ENCODE measurements around the gene TMEM181. TPM values are rescaled to one million over a fixed set of nuclear protein-coding genes. Genes with fewer than 3 reads are reported as not detected.

The TMEM181 gene
- total and polyA plus RNA-seq, 2 experiments from 2014 or later, result 11.9 to 25.2 TPM

DNA sequence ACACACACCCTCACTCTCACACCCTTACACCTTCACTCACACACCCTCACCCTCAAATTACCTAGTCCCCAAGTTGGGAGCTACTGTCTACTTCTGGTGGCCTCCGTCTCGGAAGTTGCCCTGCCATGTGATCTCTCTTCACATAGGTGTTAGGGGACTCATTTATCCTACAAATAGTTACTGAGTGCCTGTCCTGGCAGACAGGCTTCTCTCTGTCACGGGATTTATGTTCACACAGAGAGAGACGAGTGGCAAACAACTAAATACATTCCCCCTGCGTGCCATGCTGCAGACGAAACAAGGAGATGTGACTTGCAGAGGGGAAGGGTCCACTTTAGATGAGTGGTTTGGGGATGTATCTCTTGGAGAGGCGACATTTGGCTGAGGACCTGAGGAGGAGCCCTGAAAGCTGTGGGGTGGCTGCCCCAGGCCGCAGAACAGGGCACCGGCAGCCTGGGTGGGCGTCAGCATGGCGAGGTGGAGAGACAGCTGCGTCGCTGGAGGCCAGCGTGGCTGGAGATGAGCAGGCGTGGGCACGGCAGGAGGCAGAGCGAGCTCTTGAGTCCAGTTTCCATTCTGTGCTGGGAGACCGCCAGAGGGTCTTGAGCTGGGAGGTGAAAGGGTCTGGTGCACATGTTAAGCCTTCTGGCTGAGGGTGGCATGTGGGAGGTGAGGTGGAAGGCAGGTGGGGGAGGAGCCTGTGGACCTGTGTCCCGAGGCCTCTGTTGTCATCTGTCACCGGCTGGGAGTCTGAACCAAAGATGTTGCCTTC is 67.5 kb downstream of the TMEM181 start (continued):
- TF ChIP-seq, protein P1, sequence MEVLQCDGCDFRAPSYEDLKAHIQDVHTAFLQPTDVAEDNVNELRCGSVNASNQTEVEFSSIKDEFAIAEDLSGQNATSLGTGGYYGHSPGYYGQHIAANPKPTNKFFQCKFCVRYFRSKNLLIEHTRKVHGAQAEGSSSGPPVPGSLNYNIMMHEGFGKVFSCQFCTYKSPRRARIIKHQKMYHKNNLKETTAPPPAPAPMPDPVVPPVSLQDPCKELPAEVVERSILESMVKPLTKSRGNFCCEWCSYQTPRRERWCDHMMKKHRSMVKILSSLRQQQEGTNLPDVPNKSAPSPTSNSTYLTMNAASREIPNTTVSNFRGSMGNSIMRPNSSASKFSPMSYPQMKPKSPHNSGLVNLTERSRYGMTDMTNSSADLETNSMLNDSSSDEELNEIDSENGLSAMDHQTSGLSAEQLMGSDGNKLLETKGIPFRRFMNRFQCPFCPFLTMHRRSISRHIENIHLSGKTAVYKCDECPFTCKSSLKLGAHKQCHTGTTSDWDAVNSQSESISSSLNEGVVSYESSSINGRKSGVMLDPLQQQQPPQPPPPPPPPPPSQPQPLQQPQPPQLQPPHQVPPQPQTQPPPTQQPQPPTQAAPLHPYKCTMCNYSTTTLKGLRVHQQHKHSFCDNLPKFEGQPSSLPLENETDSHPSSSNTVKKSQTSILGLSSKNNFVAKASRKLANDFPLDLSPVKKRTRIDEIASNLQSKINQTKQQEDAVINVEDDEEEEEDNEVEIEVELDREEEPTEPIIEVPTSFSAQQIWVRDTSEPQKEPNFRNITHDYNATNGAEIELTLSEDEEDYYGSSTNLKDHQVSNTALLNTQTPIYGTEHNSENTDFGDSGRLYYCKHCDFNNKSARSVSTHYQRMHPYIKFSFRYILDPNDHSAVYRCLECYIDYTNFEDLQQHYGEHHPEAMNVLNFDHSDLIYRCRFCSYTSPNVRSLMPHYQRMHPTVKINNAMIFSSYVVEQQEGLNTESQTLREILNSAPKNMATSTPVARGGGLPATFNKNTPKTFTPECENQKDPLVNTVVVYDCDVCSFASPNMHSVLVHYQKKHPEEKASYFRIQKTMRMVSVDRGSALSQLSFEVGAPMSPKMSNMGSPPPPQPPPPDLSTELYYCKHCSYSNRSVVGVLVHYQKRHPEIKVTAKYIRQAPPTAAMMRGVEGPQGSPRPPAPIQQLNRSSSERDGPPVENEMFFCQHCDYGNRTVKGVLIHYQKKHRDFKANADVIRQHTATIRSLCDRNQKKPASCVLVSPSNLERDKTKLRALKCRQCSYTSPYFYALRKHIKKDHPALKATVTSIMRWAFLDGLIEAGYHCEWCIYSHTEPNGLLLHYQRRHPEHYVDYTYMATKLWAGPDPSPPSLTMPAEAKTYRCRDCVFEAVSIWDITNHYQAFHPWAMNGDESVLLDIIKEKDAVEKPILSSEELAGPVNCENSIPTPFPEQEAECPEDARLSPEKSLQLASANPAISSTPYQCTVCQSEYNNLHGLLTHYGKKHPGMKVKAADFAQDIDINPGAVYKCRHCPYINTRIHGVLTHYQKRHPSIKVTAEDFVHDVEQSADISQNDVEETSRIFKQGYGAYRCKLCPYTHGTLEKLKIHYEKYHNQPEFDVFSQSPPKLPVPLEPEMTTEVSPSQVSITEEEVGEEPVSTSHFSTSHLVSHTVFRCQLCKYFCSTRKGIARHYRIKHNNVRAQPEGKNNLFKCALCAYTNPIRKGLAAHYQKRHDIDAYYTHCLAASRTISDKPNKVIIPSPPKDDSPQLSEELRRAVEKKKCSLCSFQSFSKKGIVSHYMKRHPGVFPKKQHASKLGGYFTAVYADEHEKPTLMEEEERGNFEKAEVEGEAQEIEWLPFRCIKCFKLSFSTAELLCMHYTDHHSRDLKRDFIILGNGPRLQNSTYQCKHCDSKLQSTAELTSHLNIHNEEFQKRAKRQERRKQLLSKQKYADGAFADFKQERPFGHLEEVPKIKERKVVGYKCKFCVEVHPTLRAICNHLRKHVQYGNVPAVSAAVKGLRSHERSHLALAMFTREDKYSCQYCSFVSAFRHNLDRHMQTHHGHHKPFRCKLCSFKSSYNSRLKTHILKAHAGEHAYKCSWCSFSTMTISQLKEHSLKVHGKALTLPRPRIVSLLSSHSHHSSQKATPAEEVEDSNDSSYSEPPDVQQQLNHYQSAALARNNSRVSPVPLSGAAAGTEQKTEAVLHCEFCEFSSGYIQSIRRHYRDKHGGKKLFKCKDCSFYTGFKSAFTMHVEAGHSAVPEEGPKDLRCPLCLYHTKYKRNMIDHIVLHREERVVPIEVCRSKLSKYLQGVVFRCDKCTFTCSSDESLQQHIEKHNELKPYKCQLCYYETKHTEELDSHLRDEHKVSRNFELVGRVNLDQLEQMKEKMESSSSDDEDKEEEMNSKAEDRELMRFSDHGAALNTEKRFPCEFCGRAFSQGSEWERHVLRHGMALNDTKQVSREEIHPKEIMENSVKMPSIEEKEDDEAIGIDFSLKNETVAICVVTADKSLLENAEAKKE (CRISPR knock-in tag; IDR thresholded peaks at IDR 0.05), result no peak

DNA sequence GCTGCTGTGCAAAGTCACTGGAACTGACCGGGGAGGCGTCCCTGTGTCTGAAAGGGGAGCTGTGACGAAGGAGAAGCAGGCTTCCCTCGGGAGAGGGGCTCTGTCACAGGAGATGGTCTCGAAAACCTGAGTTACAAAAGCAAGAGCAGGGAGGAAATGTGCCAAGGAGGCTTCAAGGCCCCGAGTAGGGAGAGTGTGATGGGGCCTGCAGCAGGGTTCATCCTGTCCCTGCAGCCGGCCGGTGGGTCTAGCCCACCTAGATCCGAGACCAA is 68.0 kb downstream of the TMEM181 start:
- H3K27me3 ChIP-seq (ENCODE audit: insufficient read depth), result no peaks in the 10 kb centered on the region
- H4K20me1 ChIP-seq (replicated peaks; ENCODE audit: insufficient read depth), result peaks cover 10% of the 10 kb centered on the region
- DNase-seq (ENCODE audit: low spot score), result no peak
- no peaks in the 10 kb centered on the region for H3K79me2 ChIP-seq (replicated peaks; ENCODE audit: insufficient read depth)
- H2AFZ ChIP-seq, result no peak overlapping the region
- H3K4me3 ChIP-seq, result no peak overlapping the region
- H3K4me3 Mint-ChIP-seq, result no peak overlapping the region
- H3K36me3 Mint-ChIP-seq (ENCODE audit: low read depth), result peaks cover 63% of the 10 kb centered on the region
- no peak overlapping the region for H3K27ac ChIP-seq (ENCODE audit: low read depth)
- H3K9me3 Mint-ChIP-seq, result no peaks in the 10 kb centered on the region
- H3K4me2 ChIP-seq, result no peak overlapping the region
- peak overlapping the region; percentile 57; the same call in 1 of the 2 replicates for H3K27ac Mint-ChIP-seq
- no peaks in the 10 kb centered on the region for H3K9me2 ChIP-seq (ENCODE audit: insufficient read depth)
- no peaks in the 10 kb centered on the region for H3F3A ChIP-seq (replicated peaks; ENCODE audit: low read depth)
- H3K4me1 ChIP-seq (ENCODE audit: insufficient read depth), result no peaks in the 10 kb centered on the region
- peaks cover 23% of the 10 kb centered on the region for H3K4me1 Mint-ChIP-seq
- H3K27me3 Mint-ChIP-seq (ENCODE audit: insufficient read depth, low read depth, poor library complexity), result peaks cover 22% of the 10 kb centered on the region
- no peak for ATAC-seq
- H3K36me3 ChIP-seq (ENCODE audit: insufficient read depth), result peaks cover 10% of the 10 kb centered on the region; the same call in 1 of the 2 replicates
- TF ChIP-seq REST (IDR thresholded peaks at IDR 0.05; ENCODE audit: unreplicated experiment), result no peak
- TF ChIP-seq NANOG (IDR thresholded peaks at IDR 0.05; ENCODE audit: borderline replicate concordance), result no peak
- no peak for TF ChIP-seq EZH2 (IDR thresholded peaks at IDR 0.05; ENCODE audit: low read depth, unreplicated experiment)
- TF ChIP-seq JUNB (IDR thresholded peaks at IDR 0.05; ENCODE audit: unreplicated experiment), result no peak
- no peak for TF ChIP-seq EZH2phosphoT487 (IDR thresholded peaks at IDR 0.05; ENCODE audit: unreplicated experiment)
- TF ChIP-seq POLR2AphosphoS5 (IDR thresholded peaks at IDR 0.05; ENCODE audit: low read depth), result no peak

Measured in GM23338 (cell line).